Measurements from ENCODE around the gene ITGA1. TPM values are rescaled to one million over a fixed set of nuclear protein-coding genes. Genes with fewer than 3 reads are reported as not detected.

ITGA1 gene
- polyA plus RNA-seq, 1 donor (not counting 4 experiments of a cell fraction or from before 2014, with no cell fraction given), result 1.4 TPM

GRCh38 chr5:52798938-52799337, 11.2 kb downstream of the ITGA1 start:
- Histone ChIP-seq H3K27me3 (ENCODE audit: control insufficient read depth, extremely low read depth, insufficient read depth, low read length) (no peaks in the 10 kb centered on the region), H3K4me2 (ENCODE audit: control insufficient read depth, extremely low read depth, insufficient read depth, low read depth, low read length) (peak overlapping the region; percentile 80), H3K36me3 (ENCODE audit: control insufficient read depth in 2 of 2, extremely low read depth in 1 of 2, insufficient read depth in 2 of 2, low read length in 2 of 2) (peaks cover 0 to 6% of the 10 kb centered on the region in 2 experiments), H3K9me3 (ENCODE audit: control insufficient read depth, low read depth, low read length) (no peaks in the 10 kb centered on the region), H3K27ac (ENCODE audit: control insufficient read depth, insufficient read depth, low read length) (peak overlapping the region; percentile 89), H3K4me3 (ENCODE audit: control insufficient read depth in 2 of 3, extremely low read depth in 1 of 3, insufficient read depth in 2 of 3, low read depth in 1 of 3, low read length in 3 of 3) (peak overlapping the region; percentile 50 to 92 (median 81)), H3K9me1 (ENCODE audit: control insufficient read depth, extremely low read depth, insufficient read depth, low read length) (no peaks in the 10 kb centered on the region), H3K9ac (ENCODE audit: control insufficient read depth, extremely low read depth, insufficient read depth, low read length) (peak overlapping the region; percentile 77), H2AFZ (ENCODE audit: control insufficient read depth, low read length) (peak overlapping the region; percentile 87), H4K20me1 (ENCODE audit: control insufficient read depth, extremely low read depth, insufficient read depth, low read length) (peaks cover 4% of the 10 kb centered on the region), H3K4me1 (ENCODE audit: control insufficient read depth, extremely low read depth, insufficient read depth, low read length) (peaks cover 20% of the 10 kb centered on the region), H3K79me2 (ENCODE audit: control insufficient read depth, insufficient read depth, low read length) (peaks cover 35% of the 10 kb centered on the region)
- no peak for DNase-seq (ENCODE audit: low read depth, low spot score)
- no peak for TF ChIP-seq EZH2 (IDR thresholded peaks at IDR 0.05; ENCODE audit: low read length)
- TF ChIP-seq CTCF (optimal IDR thresholded peaks at IDR 0.05 in 1 of 3, IDR thresholded peaks at IDR 0.05 in 1 of 3, conservative IDR thresholded peaks at IDR 0.05 in 1 of 3; ENCODE audit: extremely low read depth in 1 of 3, insufficient read depth in 2 of 3, low read length in 3 of 3), result no peak
- dilution Hi-C loops (cut with MboI; ENCODE audit: extremely low pct_ligation_motif_present, low sequenced_read_pairs), result no loop called here
- no peak for FAIRE-seq

- no peaks in the 10 kb centered on the region for H3K9me1 ChIP-seq (ENCODE audit: control insufficient read depth, extremely low read depth, insufficient read depth, low read length)
- H3K4me2 ChIP-seq (ENCODE audit: control insufficient read depth, extremely low read depth, insufficient read depth, low read depth, low read length), result peak overlapping the region; percentile 80
- peaks cover 0 to 6% of the 10 kb centered on the region in 2 experiments for H3K36me3 ChIP-seq (ENCODE audit: control insufficient read depth in 2 of 2, extremely low read depth in 1 of 2, insufficient read depth in 2 of 2, low read length in 2 of 2)
- TF ChIP-seq EZH2 (IDR thresholded peaks at IDR 0.05; ENCODE audit: low read length) (no peak), CTCF (optimal IDR thresholded peaks at IDR 0.05 in 1 of 3, IDR thresholded peaks at IDR 0.05 in 1 of 3, conservative IDR thresholded peaks at IDR 0.05 in 1 of 3; ENCODE audit: extremely low read depth in 1 of 3, insufficient read depth in 2 of 3, low read length in 3 of 3) (no peak)
- H3K79me2 ChIP-seq (ENCODE audit: control insufficient read depth, insufficient read depth, low read length), result peaks cover 38% of the 10 kb centered on the region
- peak overlapping the region; percentile 77 for H3K9ac ChIP-seq (ENCODE audit: control insufficient read depth, extremely low read depth, insufficient read depth, low read length)
- dilution Hi-C loops (cut with MboI; ENCODE audit: extremely low pct_ligation_motif_present, low sequenced_read_pairs), result no loop called here
- H2AFZ ChIP-seq (ENCODE audit: control insufficient read depth, low read length), result peak overlapping the region; percentile 87
- H4K20me1 ChIP-seq (ENCODE audit: control insufficient read depth, extremely low read depth, insufficient read depth, low read length), result peaks cover 4% of the 10 kb centered on the region
- H3K27me3 ChIP-seq (ENCODE audit: control insufficient read depth, extremely low read depth, insufficient read depth, low read length), result no peaks in the 10 kb centered on the region
- DNase-seq (ENCODE audit: low read depth, low spot score) (no peak), FAIRE-seq (no peak)
- no peaks in the 10 kb centered on the region for H3K9me3 ChIP-seq (ENCODE audit: control insufficient read depth, low read depth, low read length)
- peak overlapping the region; percentile 50 to 92 (median 81) for H3K4me3 ChIP-seq (ENCODE audit: control insufficient read depth in 2 of 3, extremely low read depth in 1 of 3, insufficient read depth in 2 of 3, low read depth in 1 of 3, low read length in 3 of 3)
- peak overlapping the region; percentile 89 for H3K27ac ChIP-seq (ENCODE audit: control insufficient read depth, insufficient read depth, low read length)
- H3K4me1 ChIP-seq (ENCODE audit: control insufficient read depth, extremely low read depth, insufficient read depth, low read length), result peaks cover 20% of the 10 kb centered on the region
Measured at GRCh38 chr5:52799358-52799982, 11.8 kb downstream of the ITGA1 start.
